Stimulated activated naive B cell treated with anti-CD40 and anti-IgM and Interleukin-4, amounts not matched to agents 10 μg/mL and 1 μg/mL and 100 μg/mL, for 72 hours (primary cell): ENCODE data around the gene TNFRSF8.

Experiments
- ATAC-seq, 2 donors: fragments of 150-1000 bp; cut with Tn5 transposase; replicated peaks; 2 replicates each; pipeline ENCODE4 v1.10.0; 2021; ENCODE audit warnings: moderate library complexity in 1 of 2
- DNase-seq: peaks from one replicate; pipeline ENCODE4 v3.0.0; 2021
- H3K27ac Mint-ChIP-seq: one replicate; pipeline ENCODE4 v1.8.0; 2022; ENCODE audit warnings: mild to moderate bottlenecking, mixed read lengths
- H3K27me3 Mint-ChIP-seq, 2 donors: one replicate each; pipeline ENCODE4 v1.8.0; 2022; ENCODE audit warnings: mixed read lengths in 2 of 2
- H3K36me3 Mint-ChIP-seq, 2 donors: one replicate each; pipeline ENCODE4 v1.8.0; 2022; ENCODE audit warnings: mixed read lengths in 2 of 2, mild to moderate bottlenecking in 1 of 2
- H3K4me1 Mint-ChIP-seq, 2 donors: one replicate each; pipeline ENCODE4 v1.8.0; 2022; ENCODE audit warnings: mixed read lengths in 2 of 2, mild to moderate bottlenecking in 1 of 2
- H3K4me3 Mint-ChIP-seq, 2 donors: one replicate each; pipeline ENCODE4 v1.8.0; 2022; ENCODE audit warnings: mild to moderate bottlenecking in 2 of 2, mixed read lengths in 2 of 2, moderate library complexity in 1 of 2
- H3K9me3 Mint-ChIP-seq, 2 donors: one replicate each; pipeline ENCODE4 v1.8.0; 2022; ENCODE audit warnings: mixed read lengths in 2 of 2, mild to moderate bottlenecking in 1 of 2

Gene TNFRSF8

DNA sequence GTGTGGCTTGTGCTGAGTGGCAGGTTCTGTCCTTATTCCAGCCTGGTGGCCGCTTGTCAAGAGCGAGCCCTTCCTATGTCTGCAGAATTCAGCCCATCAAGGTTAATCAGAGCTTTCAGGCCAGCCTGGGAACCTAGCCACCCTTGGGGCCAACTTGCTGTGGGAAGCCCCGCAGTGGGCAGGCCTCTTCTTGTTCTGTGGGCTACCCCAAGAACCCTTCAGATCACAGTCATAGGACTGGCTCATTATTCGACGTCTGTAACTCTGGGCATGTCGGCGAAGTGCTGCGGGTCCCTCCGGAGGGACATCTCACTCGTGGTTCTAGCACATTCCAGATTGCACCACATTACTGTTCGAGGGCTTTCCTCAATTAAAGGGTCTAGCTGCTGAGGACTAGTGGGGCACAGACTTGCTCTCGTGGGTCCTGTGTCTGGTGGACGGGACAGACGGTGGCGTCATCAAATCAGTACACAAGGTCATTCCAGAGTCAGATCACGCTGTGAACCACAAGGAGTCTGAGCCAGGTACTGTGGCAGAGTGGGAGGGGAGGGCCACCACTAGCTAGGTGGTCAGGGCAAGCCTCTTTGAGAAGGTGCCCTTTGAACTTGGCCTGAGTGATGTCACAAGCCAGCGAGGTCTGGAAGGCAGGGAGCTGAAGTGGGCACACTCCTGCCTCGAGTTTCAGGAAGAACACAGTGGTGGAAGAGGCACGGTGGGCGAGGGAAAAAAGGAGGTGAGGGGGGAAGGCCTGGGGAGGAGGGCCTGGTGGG is 83.4 kb downstream of the TNFRSF8 start:
- Mint-ChIP-seq H3K4me1 (peaks cover 68 to 98% of the 10 kb centered on the region in 2 donors), H3K27me3 (no peaks in the 10 kb centered on the region), H3K27ac (peak overlapping the region; percentile 77), H3K36me3 (peaks cover 4 to 5% of the 10 kb centered on the region in 2 donors), H3K4me3 (no peak overlapping the region), H3K9me3 (peaks cover 7 to 8% of the 10 kb centered on the region in 2 donors)
- DNase-seq (no peak), ATAC-seq (no peak)

DNA sequence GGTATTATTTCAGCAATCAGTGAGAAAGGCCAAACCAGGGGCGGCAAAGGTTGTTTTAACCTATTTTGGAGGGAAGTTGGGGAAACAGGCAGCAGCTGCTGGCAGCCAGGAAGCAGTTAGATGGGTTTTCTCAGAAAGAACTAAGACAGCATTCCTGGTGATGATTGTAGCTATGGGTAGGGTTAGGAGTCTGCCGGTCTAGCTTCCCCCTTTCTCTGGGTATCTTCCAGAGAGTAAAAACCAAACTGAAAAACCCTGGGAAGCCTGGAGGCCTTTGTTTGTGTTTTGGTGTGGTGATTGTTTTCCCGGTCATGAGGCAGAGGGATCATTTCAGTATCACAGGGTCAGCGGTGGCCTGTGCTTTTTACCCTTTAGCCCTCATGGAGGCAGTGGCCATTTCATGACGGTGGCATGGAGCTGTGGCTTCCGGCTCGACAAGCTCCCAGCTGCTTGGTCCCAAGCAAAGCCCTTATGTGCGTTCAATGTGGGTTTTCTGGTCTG is 84.1 kb downstream of the TNFRSF8 start:
- no peak for ATAC-seq
- no peak overlapping the region for H3K4me3 Mint-ChIP-seq
- no peaks in the 10 kb centered on the region for H3K27me3 Mint-ChIP-seq
- H3K36me3 Mint-ChIP-seq, result peaks cover 4 to 5% of the 10 kb centered on the region in 2 donors
- H3K27ac Mint-ChIP-seq, result peak overlapping the region; percentile 77
- peaks cover 75 to 100% of the 10 kb centered on the region in 2 donors for H3K4me1 Mint-ChIP-seq
- peaks cover 7 to 8% of the 10 kb centered on the region in 2 donors for H3K9me3 Mint-ChIP-seq
- no peak for DNase-seq

DNA sequence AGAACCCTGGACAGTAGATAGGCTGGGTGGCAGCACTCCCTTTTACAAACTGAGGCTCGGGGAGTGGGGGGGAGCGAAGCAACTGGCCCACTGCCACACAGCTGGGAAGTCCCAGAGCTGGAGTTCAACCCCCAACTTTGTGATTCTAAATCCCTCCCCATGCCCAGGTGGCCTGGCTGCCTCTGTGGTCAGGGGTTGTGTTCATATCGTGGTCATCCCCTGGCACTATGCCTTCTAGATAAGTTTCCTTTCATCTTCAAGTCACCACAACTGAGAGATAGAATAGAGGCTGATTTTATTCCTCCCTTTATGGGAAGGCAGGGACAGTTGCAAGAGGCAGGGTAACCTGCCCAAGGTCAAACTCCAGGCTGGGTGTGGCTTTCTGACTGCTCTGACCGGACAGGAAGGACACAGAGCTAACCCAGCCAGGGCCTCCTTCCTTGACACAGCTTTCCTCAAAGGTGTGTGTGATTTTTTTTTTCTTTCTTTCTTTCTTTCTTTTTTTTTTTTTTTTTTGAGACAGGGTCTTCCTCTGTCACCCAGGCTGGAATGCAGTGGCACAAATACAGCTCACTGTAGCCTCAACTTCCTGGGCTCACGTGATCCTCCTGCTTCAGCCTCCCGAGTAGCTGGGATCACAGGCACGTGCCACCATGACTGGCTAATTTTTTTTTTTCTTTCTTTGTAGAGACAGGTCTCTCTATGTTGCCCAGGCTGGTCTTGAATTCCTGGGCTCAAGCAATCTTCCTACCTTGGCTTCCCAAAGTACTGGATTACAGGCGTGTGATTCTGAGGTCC is 85.3 kb downstream of the TNFRSF8 start:
- peaks cover 74 to 100% of the 10 kb centered on the region in 2 donors for H3K4me1 Mint-ChIP-seq
- peaks cover 4 to 5% of the 10 kb centered on the region in 2 donors for H3K36me3 Mint-ChIP-seq
- DNase-seq (no peak), ATAC-seq (no peak)
- H3K27me3 Mint-ChIP-seq, result no peaks in the 10 kb centered on the region
- peak overlapping the region; percentile 94 for H3K27ac Mint-ChIP-seq
- peaks cover 7 to 8% of the 10 kb centered on the region in 2 donors for H3K9me3 Mint-ChIP-seq
- H3K4me3 Mint-ChIP-seq, result peak overlapping the region in 1 of 2 donors; percentile 46

DNA sequence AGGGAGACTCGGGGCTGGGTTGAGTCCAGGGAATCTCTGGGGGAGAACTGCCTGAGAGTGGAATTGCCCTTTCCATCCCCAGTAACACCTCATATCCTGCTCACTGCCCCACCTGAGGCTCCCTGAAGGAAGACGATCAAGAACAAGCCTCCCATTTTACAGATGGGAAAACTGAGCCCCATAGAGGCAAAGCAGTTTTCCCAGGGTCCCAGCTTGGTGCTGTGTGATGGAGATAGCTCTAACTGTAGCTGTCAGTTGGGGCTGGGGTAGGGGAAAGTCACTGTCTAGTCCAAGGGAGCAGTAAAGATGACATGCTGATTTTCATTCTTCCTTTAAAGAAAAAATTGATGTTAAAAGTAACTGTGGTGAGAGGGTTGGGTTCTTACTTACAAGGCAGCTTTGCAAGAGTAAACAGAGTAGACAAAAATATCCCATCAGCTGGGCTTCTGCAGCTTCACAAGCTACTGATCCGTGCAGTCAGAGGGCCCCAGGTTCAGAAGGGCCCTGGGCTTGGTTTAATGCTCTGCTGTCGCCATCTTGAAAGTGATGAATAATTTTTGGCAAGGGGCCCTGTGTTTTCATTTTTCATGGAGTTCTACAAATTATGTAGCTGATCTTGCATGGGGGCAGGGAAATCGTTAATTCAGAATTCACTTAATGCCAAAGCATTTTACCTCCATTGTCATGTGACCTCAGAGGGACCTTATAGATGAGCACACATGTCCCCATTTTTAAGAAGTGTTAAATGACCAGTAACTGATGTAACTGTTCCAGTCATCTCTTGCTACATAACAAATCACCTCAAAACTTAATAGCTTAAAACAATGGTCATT is 86.1 kb downstream of the TNFRSF8 start:
- ATAC-seq, result peak; percentile 44 to 52
- peak overlapping the region; percentile 46 to 60 for H3K4me3 Mint-ChIP-seq
- peaks cover 70 to 97% of the 10 kb centered on the region in 2 donors for H3K4me1 Mint-ChIP-seq
- DNase-seq, result peak; percentile 45
- peaks cover 7 to 8% of the 10 kb centered on the region in 2 donors for H3K9me3 Mint-ChIP-seq
- H3K27ac Mint-ChIP-seq, result peak overlapping the region; percentile 94
- no peaks in the 10 kb centered on the region for H3K27me3 Mint-ChIP-seq
- peaks cover 4 to 5% of the 10 kb centered on the region in 2 donors for H3K36me3 Mint-ChIP-seq

DNA sequence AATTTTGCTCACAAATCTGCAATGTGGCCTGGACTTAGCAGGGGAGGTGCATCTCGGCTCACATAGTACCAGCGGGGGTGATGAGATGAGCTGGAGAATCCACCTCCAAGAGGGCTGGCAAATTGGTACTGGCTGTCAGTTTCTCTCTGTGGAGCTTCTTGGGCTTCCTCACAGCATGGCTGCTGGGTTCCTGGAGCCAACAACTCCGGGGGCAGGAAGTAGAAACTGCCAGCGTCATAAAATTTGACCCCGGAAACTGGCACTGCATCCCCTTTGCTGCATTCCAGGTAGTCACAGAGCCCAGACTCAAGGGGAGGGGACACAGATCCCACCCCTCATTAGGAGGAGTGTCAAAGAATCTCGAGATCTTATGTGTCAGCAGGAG is 86.7 kb downstream of the TNFRSF8 start:
- Mint-ChIP-seq H3K36me3 (peaks cover 4 to 5% of the 10 kb centered on the region in 2 donors), H3K27ac (peak overlapping the region; percentile 94), H3K9me3 (peaks cover 7 to 8% of the 10 kb centered on the region in 2 donors), H3K27me3 (no peaks in the 10 kb centered on the region), H3K4me1 (peaks cover 70 to 94% of the 10 kb centered on the region in 2 donors), H3K4me3 (peak overlapping the region; percentile 29 to 60)
- ATAC-seq, result no peak
- no peak for DNase-seq

DNA sequence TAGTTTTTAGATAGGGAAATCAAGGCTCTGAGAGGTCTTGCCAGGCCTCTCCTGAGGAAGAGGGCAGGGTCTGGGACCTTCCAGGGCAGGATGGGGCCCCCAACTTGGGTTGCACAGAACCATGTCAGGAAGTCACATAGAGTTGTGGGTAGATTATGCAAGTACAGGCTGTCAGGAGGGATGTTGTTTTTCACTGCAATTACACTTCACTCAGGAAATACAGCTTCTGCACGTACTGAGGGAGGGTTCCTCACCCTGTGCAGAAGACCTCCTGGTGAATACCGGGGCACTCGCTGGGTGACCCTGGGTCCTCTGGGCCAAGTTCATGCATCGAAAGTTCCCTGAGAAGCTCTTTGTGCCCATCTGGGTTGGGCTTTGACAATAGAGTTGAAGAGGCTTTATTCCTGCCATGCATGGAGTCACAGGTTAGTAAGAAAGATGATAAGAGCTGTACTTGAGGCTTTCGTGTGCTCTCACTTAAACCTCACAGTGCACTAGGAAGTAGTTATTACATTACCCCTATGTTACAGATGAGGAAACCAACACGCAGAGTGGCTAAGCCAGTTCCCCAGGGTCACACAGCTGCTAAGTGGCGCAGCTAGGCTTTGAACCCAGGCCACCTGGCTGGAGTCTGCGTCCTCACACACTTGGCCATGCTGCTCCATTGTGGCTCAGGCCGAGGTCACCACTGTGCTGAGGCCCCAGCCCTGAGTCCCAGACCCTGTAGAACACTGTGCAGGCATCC is 87.5 kb downstream of the TNFRSF8 start:
- DNase-seq, result no peak
- Mint-ChIP-seq H3K36me3 (peaks cover 4 to 5% of the 10 kb centered on the region in 2 donors), H3K9me3 (peaks cover 7 to 8% of the 10 kb centered on the region in 2 donors), H3K4me1 (peaks cover 71 to 94% of the 10 kb centered on the region in 2 donors), H3K4me3 (peak overlapping the region; percentile 28 to 29), H3K27me3 (no peaks in the 10 kb centered on the region), H3K27ac (peak overlapping the region; percentile 93)
- ATAC-seq, result peak; percentile 9 to 17

DNA sequence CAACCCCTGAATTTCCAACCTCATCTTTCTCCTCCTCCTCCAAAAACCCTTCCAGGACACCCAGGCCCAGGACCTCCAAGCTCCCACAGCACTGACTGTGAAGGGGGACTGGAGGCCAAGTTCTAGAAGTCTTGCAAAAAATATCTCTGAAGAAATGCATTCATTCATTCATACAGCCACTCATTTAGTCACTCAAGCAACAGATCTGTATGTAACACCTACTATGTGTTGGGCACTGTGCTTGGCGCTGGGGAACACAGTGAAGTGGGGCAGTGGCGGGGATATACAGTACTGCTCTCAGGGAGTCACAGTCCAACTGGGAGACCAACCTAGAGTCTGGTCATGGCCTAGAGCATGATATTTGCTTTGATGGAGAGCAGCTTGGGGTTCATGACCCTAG is 88.4 kb downstream of the TNFRSF8 start:
- DNase-seq (no peak), ATAC-seq (no peak)
- H3K4me1 Mint-ChIP-seq, result peaks cover 67 to 93% of the 10 kb centered on the region in 2 donors
- no peaks in the 10 kb centered on the region for H3K27me3 Mint-ChIP-seq
- H3K4me3 Mint-ChIP-seq, result peak overlapping the region in 1 of 2 donors; percentile 22
- peaks cover 4 to 5% of the 10 kb centered on the region in 2 donors for H3K36me3 Mint-ChIP-seq
- peaks cover 7 to 8% of the 10 kb centered on the region in 2 donors for H3K9me3 Mint-ChIP-seq
- peak overlapping the region; percentile 93 for H3K27ac Mint-ChIP-seq

DNA sequence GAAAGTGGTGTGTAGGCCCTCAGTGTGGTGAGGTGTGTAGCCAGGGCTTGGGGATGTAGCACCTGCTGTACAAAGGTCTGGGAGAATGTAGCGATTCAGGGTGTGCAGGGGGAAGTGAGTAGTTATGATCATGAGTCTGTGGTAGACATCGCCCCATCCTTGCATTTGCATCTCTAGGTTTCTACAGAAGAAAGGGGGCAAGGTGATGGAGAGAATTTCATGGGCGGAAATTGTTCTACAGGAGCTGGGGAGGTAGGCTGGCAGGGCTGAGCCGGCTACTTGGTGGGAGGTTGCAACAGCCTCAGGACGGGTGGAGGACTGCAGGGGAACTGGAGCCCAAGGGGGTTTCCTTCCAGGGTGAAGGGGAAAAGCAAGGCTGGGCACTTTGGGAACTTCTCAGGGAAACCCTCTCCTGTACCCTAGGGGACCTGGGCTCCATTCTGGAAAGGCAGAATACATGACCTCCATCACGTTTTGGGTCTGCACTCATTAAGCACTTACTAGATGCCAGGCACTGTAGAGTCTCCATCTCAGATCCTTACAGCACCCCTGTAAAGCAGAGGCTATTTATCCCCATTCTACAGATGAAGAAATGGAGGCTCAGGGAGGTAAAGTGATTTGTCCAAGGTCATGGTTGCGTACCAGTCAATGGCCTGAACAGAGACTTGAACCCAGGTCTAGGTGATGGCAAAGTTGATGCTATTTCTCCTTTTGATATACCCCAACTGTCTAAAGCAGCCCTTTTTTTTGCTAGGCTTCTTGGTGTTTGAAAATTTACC is 89.2 kb downstream of the TNFRSF8 start:
- DNase-seq (peak; percentile 78), ATAC-seq (peak; percentile 88 to 90)
- H3K9me3 Mint-ChIP-seq, result peaks cover 7 to 8% of the 10 kb centered on the region in 2 donors
- H3K36me3 Mint-ChIP-seq, result peaks cover 4 to 5% of the 10 kb centered on the region in 2 donors
- peak overlapping the region; percentile 11 to 63 for H3K4me3 Mint-ChIP-seq
- H3K27me3 Mint-ChIP-seq, result no peaks in the 10 kb centered on the region
- peaks cover 62 to 91% of the 10 kb centered on the region in 2 donors for H3K4me1 Mint-ChIP-seq
- H3K27ac Mint-ChIP-seq, result peak overlapping the region; percentile 93

DNA sequence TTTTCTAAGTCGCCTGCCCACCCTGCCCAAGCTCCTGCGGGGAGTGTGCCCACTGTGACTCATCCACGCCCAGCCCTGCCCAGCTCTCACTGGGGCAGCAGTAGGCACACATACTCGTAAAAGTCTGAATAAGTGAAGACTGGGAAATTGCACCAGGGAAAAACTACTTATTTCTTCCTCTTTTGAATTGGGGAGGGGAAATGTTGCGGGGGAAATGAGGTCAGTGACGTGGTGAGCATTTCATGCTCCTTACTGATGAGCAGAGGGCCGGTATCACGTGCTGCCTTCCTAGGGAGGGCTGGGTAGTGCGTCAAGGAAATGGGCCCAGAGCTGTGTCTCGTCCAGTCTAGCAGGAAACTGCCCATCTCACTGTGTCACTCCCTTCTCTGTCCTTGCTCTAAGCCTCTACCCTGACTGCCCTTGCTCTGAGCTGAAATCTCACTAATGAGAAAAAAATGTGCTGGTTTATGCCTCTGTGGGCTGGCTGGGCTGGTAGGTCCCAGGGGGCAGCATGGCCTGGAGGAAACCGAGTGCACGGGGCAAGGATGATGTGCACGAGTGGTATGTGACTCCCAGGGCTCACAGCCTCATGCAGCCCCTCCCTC is 90.2 kb downstream of the TNFRSF8 start:
- Mint-ChIP-seq H3K27me3 (no peaks in the 10 kb centered on the region), H3K9me3 (peaks cover 7 to 8% of the 10 kb centered on the region in 2 donors), H3K4me1 (peaks cover 68 to 91% of the 10 kb centered on the region in 2 donors), H3K4me3 (peak overlapping the region; percentile 64 to 66), H3K27ac (peak overlapping the region; percentile 93), H3K36me3 (peaks cover 4 to 5% of the 10 kb centered on the region in 2 donors)
- peak; percentile 66 for DNase-seq
- peak; percentile 44 to 48 for ATAC-seq

DNA sequence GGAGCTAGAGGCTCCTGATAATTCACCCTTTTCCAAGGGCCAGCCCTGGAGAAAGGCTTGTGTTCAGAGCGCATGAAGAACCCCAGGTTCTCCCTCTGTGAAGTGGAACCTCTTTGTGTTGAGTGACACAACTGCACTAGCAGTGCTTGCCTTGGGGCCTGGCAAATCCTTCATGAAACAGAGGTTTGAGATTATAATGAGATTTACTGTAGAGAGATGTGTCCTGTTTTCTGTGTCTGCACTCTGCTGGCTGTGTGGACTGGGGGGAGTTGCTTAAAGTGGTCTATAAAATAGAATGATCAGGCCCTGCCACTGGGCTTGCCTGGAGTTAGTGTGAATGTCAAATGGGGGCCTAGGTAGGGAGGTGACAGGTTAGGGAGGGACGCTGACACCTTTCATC is 92.2 kb downstream of the TNFRSF8 start:
- Mint-ChIP-seq H3K4me3 (no peak overlapping the region), H3K27ac (peak overlapping the region; percentile 20), H3K4me1 (peaks cover 60 to 84% of the 10 kb centered on the region in 2 donors), H3K36me3 (peaks cover 1 to 4% of the 10 kb centered on the region in 2 donors), H3K27me3 (no peaks in the 10 kb centered on the region), H3K9me3 (peaks cover 6 to 8% of the 10 kb centered on the region in 2 donors)
- DNase-seq (no peak), ATAC-seq (no peak)

DNA sequence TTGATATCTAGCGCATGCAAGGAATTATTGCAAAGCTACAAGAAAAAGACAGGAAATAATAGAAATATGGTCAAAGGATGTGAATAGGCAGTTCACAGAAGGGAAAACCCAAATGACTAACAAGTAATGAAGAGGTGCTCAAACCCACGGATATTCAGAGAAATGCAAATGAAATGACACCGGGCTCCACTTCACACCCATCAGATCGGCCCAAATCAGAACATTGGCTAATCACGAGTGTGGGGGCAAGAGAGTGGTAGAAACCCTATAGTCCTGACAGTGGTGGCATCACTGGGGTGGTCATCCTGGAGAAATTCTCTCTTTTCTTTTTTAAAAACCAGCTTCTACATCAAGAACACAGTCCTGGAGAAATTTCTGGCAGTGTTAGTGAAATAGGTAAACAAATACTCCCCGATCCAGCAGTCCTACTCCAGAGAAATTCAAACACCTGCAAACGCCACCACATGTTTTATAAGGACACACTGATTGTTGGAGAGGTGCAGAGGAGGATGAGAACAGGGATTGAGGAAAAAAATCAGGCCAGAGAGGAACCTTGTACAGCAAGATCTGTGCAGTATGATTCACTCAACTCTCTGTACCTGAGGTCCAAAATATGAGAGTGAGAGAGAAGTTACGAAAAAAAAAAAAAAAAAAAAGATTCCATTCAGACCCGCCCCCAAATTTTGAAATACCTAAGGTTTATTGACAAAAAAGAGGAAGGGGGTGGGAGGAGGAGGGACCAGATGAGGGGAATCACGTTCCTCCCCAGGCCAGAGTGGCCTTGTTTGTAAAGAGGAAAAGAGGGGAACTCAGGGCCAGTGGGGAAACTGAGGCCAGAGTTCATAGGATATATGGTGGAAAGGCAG is 94.5 kb downstream of the TNFRSF8 start:
- peak overlapping the region; percentile 90 for H3K27ac Mint-ChIP-seq
- H3K36me3 Mint-ChIP-seq, result peaks cover 1 to 4% of the 10 kb centered on the region in 2 donors
- no peaks in the 10 kb centered on the region for H3K27me3 Mint-ChIP-seq
- DNase-seq, result peak; percentile 42
- peaks cover 1 to 4% of the 10 kb centered on the region in 2 donors for H3K9me3 Mint-ChIP-seq
- peak; percentile 53 to 57 for ATAC-seq
- H3K4me3 Mint-ChIP-seq, result peak overlapping the region; percentile 61 to 68
- H3K4me1 Mint-ChIP-seq, result peaks cover 61 to 84% of the 10 kb centered on the region in 2 donors
